K562 (cell line): Measurements from ENCODE around the gene ILF2. TPM values are rescaled to one million over a fixed set of nuclear protein-coding genes. Genes with fewer than 3 reads are reported as not detected.

Source experiments
- ATAC-seq: fragments of 200-7000 bp; cut with Tn5 transposase; 3 replicates; pipeline ENCODE4 v1.9.1; 2020; ENCODE audit warnings: moderate library complexity
- BruUV-seq: library from RNA; stranded (reverse); fragments of 400-500 nt; replicated peaks from 2 replicates; lab custom pipeline; 2021; lab: Mats Ljungman, UMichigan
- CTCF ChIA-PET: fragments of 300-600 bp; formaldehyde crosslinking; extraction: SDS; loops from one replicate; lab custom pipeline; 2021; ENCODE audit warnings: low intra/inter-chr PET ratio; lab: Yijun Ruan, JAX
- POLR2A ChIA-PET: fragments of 300-600, 350-650 bp; sonication (Branson Sonifier 250); formaldehyde crosslinking; extraction: SDS; loops from one replicate; lab custom pipeline; 2021; ENCODE audit warnings: antibody characterized with exemption, inconsistent platforms; lab: Yijun Ruan, JAX
- DNase-seq, 4 experiments: peaks; one replicate each; pipeline versions ENCODE4 v3.0.0 to v3.0.0-alpha.2; 2011 to 2018; ENCODE audit warnings: low spot score in 3 of 4, mixed read lengths in 3 of 4; ENCODE audit errors: extremely low read depth in 1 of 4
- FAIRE-seq: peaks from 2 replicates; lab custom pipeline; 2011; peaks lifted over from hg19 to GRCh38; lab: Jason Lieb, UNC
- H2AFZ ChIP-seq: 2 replicates; pipeline ENCODE4 v1.6.0; 2011; ENCODE audit warnings: low read depth, low read length, control low read depth, inconsistent platforms
- H3K27ac ChIP-seq: fragments of 200-600 bp; 3 replicates; pipeline ENCODE4 v1.8.0; 2011; ENCODE audit warnings: low read depth, mild to moderate bottlenecking, control low read depth, inconsistent platforms, low read length, moderate library complexity, mixed read lengths; ENCODE audit errors: extremely low read depth
- H3K27me3 ChIP-seq, 2 experiments: fragments of 300-600 bp in 1 of 2; 2 replicates in 1 of 2; 3 replicates in 1 of 2; pipeline versions ENCODE4 v1.6.0 to v1.8.0; 2011; ENCODE audit warnings: inconsistent platforms in 2 of 2, low read length in 2 of 2, mild to moderate bottlenecking in 1 of 2, mixed read lengths in 1 of 2, moderate library complexity in 1 of 2; ENCODE audit not compliant: control insufficient read depth in 2 of 2, insufficient read depth in 2 of 2
- H3K36me3 ChIP-seq: fragments of 300-600 bp; 3 replicates; pipeline ENCODE4 v1.8.0; 2011; ENCODE audit warnings: mild to moderate bottlenecking, low read length, inconsistent platforms; ENCODE audit not compliant: control insufficient read depth, insufficient read depth
- H3K4me1 ChIP-seq, 2 experiments: fragments of 200-600 bp in 1 of 2; replicated peaks in 1 of 2; 2 replicates in 1 of 2; 3 replicates in 1 of 2; pipeline versions ENCODE4 v1.5.1 to v1.8.0; 2011; ENCODE audit warnings: inconsistent platforms in 2 of 2, low read length in 2 of 2, mild to moderate bottlenecking in 1 of 2, mixed read lengths in 1 of 2, moderate library complexity in 1 of 2; ENCODE audit not compliant: control insufficient read depth in 2 of 2, insufficient read depth in 2 of 2
- H3K4me2 ChIP-seq: 2 replicates; pipeline ENCODE4 v1.6.1; 2011; ENCODE audit warnings: low read length, control low read depth, inconsistent platforms, mixed read lengths; ENCODE audit not compliant: insufficient read depth
- H3K4me3 ChIP-seq: fragments of 200-600 bp; sonication (generic), shearing (Covaris generic); 2 replicates; pipeline ENCODE4 v1.5.1; 2016; ENCODE audit warnings: control low read depth, inconsistent platforms
- H3K79me2 ChIP-seq: fragments of 200-600 bp; 3 replicates; pipeline ENCODE4 v1.8.0; 2011; ENCODE audit warnings: low read length, inconsistent platforms; ENCODE audit not compliant: control insufficient read depth, insufficient read depth
- H3K9ac ChIP-seq, 2 experiments: 2 replicates each; pipeline versions ENCODE4 v1.6.0 to v1.6.1; 2011; ENCODE audit warnings: low read depth in 2 of 2, low read length in 2 of 2, control low read depth in 1 of 2, inconsistent platforms in 1 of 2, mild to moderate bottlenecking in 1 of 2, mixed read lengths in 1 of 2; ENCODE audit not compliant: insufficient read depth in 1 of 2
- H3K9me1 ChIP-seq: one replicate; pipeline ENCODE4 v1.6.0; 2011; ENCODE audit warnings: inconsistent platforms, mild to moderate bottlenecking, low read length, moderate library complexity; ENCODE audit not compliant: control insufficient read depth, insufficient read depth
- H3K9me3 ChIP-seq: replicated peaks from 2 replicates; pipeline ENCODE4 v1.5.1; 2011; ENCODE audit warnings: low read depth, low read length, inconsistent platforms; ENCODE audit not compliant: control insufficient read depth, insufficient read depth
- H4K20me1 ChIP-seq: replicated peaks from 2 replicates; pipeline ENCODE4 v1.6.1; 2011; ENCODE audit warnings: low read length, inconsistent platforms, mixed read lengths; ENCODE audit not compliant: control insufficient read depth, insufficient read depth
- EGR1 ChIP-seq: fragments of 450-650 bp; conservative IDR thresholded peaks from 2 replicates; pipeline ENCODE4 v1.6.1; 2017; ENCODE audit warnings: mild to moderate bottlenecking
- NELFE ChIP-seq: IDR thresholded peaks from 2 replicates; pipeline ENCODE4 v1.6.1; 2011; ENCODE audit warnings: mild to moderate bottlenecking; ENCODE audit not compliant: insufficient read depth, insufficient read length
- NR1H2 ChIP-seq: sonication (generic); formaldehyde crosslinking; IDR thresholded peaks from 2 replicates; pipeline ENCODE4 v1.4.0; 2020; ENCODE audit warnings: mild to moderate bottlenecking, missing genetic modification reagents
- PHF8 ChIP-seq: fragments of 200-600 bp; sonication (generic); IDR thresholded peaks from 2 replicates; pipeline ENCODE4 v1.6.1; 2012; ENCODE audit warnings: mixed run types, mild to moderate bottlenecking, inconsistent platforms, low read length, moderate library complexity, borderline replicate concordance
- RFX1 ChIP-seq: fragments of 450-650 bp; IDR thresholded peaks from 2 replicates; pipeline ENCODE4 v1.6.1; 2016; ENCODE audit warnings: mild to moderate bottlenecking, moderate library complexity
- RFX7 ChIP-seq: fragments of 250-450 bp; sonication (Bioruptor Pico); IDR thresholded peaks from 2 replicates; pipeline ENCODE4 v1.5.1; 2021; ENCODE audit warnings: mild to moderate bottlenecking
- SRSF3 ChIP-seq: fragments of 200-400 bp; formaldehyde crosslinking; IDR thresholded peaks from 2 replicates; pipeline ENCODE4 v1.6.1; 2016; ENCODE audit warnings: mild to moderate bottlenecking, low read length, moderate library complexity; ENCODE audit not compliant: insufficient read depth
- ZBTB8A ChIP-seq: fragments of 450-650 bp; IDR thresholded peaks from 2 replicates; pipeline ENCODE4 v1.6.1; 2018; ENCODE audit warnings: mild to moderate bottlenecking, moderate library complexity; ENCODE audit not compliant: partially characterized antibody
- ZNF23 ChIP-seq: fragments of 250-450 bp; sonication (Bioruptor Pico); IDR thresholded peaks from 2 replicates; pipeline ENCODE4 v1.4.0; 2020; ENCODE audit warnings: mild to moderate bottlenecking
- ZNF311 ChIP-seq: fragments of 250-450 bp; sonication (Bioruptor Pico); IDR thresholded peaks from 2 replicates; pipeline ENCODE4 v1.4.0; 2020; ENCODE audit warnings: mild to moderate bottlenecking, moderate library complexity
- ZNF780A ChIP-seq: fragments of 250-450 bp; sonication (Bioruptor Pico); IDR thresholded peaks from 2 replicates; pipeline ENCODE4 v1.5.0; 2021; ENCODE audit warnings: mild to moderate bottlenecking
- WGBS: fragments of 100-300 bp; shearing (Covaris generic); methylation state at CpG from one replicate; pipeline ENCODE4 v1.1.6; 2016; ENCODE audit warnings: low coverage, mixed read lengths; ENCODE audit not compliant: insufficient coverage; ENCODE audit errors: missing lambda C conversion rate; 5-methylcytosine and 5-hydroxymethylcytosine counted together
- in situ Hi-C: fragments of 300-500 bp; cut with MboI; formaldehyde crosslinking; loops from 4 replicates; pipeline ENCODE4 v1.15.0; 2018; ENCODE audit warnings: inconsistent platforms, mixed read lengths
- intact Hi-C: fragments of 100-400 bp; cut with micrococcal nuclease; formaldehyde crosslinking; loops from 2 replicates; pipeline ENCODE4 v1.14.2; 2022
- polyA plus RNA-seq, 8 experiments: library from polyadenylated mRNA; depleted of rRNA in 4 of 8; stranded (reverse) in 5 of 8; unstranded in 3 of 8; fragments of >200 nt; fragmentation: Nextera tagmentation in 2 of 8; fragmentation: Illumina TruSeq in 1 of 8; extraction: Ambion mirVana in 2 of 8; extraction: Trizol in 1 of 8; gene quantifications; 2 replicates each; pipeline versions ENCODE4 v1.2.1 to v1.2.3, GENCODE V29; 2011 to 2014; ENCODE audit warnings: inconsistent platforms in 1 of 8, missing spikeins in 1 of 8
- total RNA-seq, 7 experiments: library from RNA; depleted of rRNA in 6 of 7; stranded (reverse); fragments of >200 nt in 6 of 7; fragmentation: Illumina TruSeq in 2 of 7; extraction: Trizol in 2 of 7; gene quantifications; 2 replicates each; pipeline versions ENCODE4 v1.2.1 to v1.2.3, GENCODE V29; 2011 to 2021; ENCODE audit warnings: low replicate concordance in 1 of 7
- TF ChIP-seq, protein P1 (sequence below): fragments of 450-650 bp; IDR thresholded peaks from 2 replicates; pipeline ENCODE4 v1.6.1; 2017; ENCODE audit warnings: mild to moderate bottlenecking, moderate library complexity
- TF ChIP-seq, protein P2 (sequence below), 3 experiments: fragments of 200-800 bp in 1 of 3; sonication (Bioruptor generic) in 1 of 3; sonication (generic) in 1 of 3; formaldehyde crosslinking in 1 of 3; IDR thresholded peaks; 2 replicates each; pipeline versions ENCODE4 v1.6.1 to v1.8.0; 2016 to 2022; ENCODE audit warnings: mild to moderate bottlenecking in 2 of 3, missing compliant biosample characterization in 2 of 3, missing genetic modification characterization in 2 of 3, missing genetic modification reagents in 1 of 3
- TF ChIP-seq, protein P3 (sequence below): fragments of 250-450 bp; sonication (Bioruptor Pico); IDR thresholded peaks from 2 replicates; pipeline ENCODE4 v1.8.0; 2021; ENCODE audit warnings: moderate library complexity, mild to moderate bottlenecking, inconsistent platforms
- TF ChIP-seq, protein P4 (sequence below): sonication (generic); formaldehyde crosslinking; IDR thresholded peaks from 2 replicates; pipeline ENCODE4 v1.9.0; 2022; ENCODE audit warnings: mild to moderate bottlenecking, missing genetic modification reagents
- TF ChIP-seq, protein P5 (sequence below): fragments of 250-450 bp; sonication (Bioruptor Pico); IDR thresholded peaks from 2 replicates; pipeline ENCODE4 v1.4.0; 2020; ENCODE audit warnings: mild to moderate bottlenecking, moderate library complexity, borderline replicate concordance
- TF ChIP-seq, protein P6 (sequence below): fragments of 450-650 bp; IDR thresholded peaks from 2 replicates; pipeline ENCODE4 v1.6.1; 2016

Gene ILF2
- total and polyA plus RNA-seq, 9 of the 15 experiments (the other 6 are each of a cell fraction or from before 2014, with no cell fraction given) = 282 to 726 (median 474) TPM

DNA sequence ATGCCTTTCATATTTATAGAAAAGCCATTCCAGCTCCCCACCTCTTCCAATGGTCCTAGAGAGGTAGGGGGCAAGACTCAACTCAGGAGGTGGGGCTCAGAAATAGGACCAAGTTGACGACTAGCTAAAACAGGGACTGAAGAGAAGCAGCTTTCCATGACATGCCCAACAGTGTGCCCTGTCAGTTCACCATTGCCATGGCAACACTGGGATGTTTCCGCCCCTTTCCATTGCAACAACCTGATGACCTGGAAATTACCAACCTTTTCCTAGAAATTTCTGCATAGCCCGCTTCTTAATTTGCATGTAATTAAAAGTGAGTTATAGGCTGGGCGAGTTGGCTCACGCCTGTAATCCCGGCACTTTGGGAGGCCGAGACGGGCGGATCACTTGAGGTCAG is 34.7 kb upstream of the ILF2 start:
- no peak overlapping the region for H3K27ac ChIP-seq
- no peaks in the 10 kb centered on the region for H3K9me3 ChIP-seq
- intact Hi-C loops = no loop called here
- WGBS = 65% methylated on average over 9 of the region's 9 CpGs
- no peak for DNase-seq
- ChIA-PET POLR2A (no interaction called here), CTCF (no interaction called here)
- H2AFZ ChIP-seq = no peak overlapping the region
- ATAC-seq = no peak
- H3K4me1 ChIP-seq = peaks cover 0 to 10% of the 10 kb centered on the region in 2 experiments; a peak in 3 of 5 replicates
- no peak for FAIRE-seq
- H3K36me3 ChIP-seq = no peaks in the 10 kb centered on the region
- no peak overlapping the region for H3K9ac ChIP-seq
- no peak overlapping the region for H3K4me2 ChIP-seq
- H3K27me3 ChIP-seq = no peaks in the 10 kb centered on the region
- no TSS peak for BruUV-seq
- no peaks in the 10 kb centered on the region for H3K79me2 ChIP-seq
- in situ Hi-C loops = no loop called here
- H3K4me3 ChIP-seq = no peak overlapping the region
- no peaks in the 10 kb centered on the region for H3K9me1 ChIP-seq
- H4K20me1 ChIP-seq = no peaks in the 10 kb centered on the region
- TF ChIP-seq ZNF311 (CRISPR knock-in tag) (no peak), SRSF3 (no peak), NELFE (no peak), ZBTB8A (no peak), PHF8 (no peak), ZNF780A (no peak), EGR1 (no peak), ZNF23 (CRISPR knock-in tag) (no peak), NR1H2 (CRISPR knock-in tag) (no peak), RFX1 (peak; percentile 83), RFX7 (no peak)
- TF ChIP-seq, protein P1, sequence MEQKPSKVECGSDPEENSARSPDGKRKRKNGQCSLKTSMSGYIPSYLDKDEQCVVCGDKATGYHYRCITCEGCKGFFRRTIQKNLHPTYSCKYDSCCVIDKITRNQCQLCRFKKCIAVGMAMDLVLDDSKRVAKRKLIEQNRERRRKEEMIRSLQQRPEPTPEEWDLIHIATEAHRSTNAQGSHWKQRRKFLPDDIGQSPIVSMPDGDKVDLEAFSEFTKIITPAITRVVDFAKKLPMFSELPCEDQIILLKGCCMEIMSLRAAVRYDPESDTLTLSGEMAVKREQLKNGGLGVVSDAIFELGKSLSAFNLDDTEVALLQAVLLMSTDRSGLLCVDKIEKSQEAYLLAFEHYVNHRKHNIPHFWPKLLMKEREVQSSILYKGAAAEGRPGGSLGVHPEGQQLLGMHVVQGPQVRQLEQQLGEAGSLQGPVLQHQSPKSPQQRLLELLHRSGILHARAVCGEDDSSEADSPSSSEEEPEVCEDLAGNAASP = no peak
- TF ChIP-seq, protein P2, sequence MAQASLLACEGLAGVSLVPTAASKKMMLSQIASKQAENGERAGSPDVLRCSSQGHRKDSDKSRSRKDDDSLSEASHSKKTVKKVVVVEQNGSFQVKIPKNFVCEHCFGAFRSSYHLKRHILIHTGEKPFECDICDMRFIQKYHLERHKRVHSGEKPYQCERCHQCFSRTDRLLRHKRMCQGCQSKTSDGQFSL (CRISPR knock-in tag; IDR thresholded peaks at IDR 0.05) = no peak
- TF ChIP-seq, protein P2 (tag; IDR thresholded peaks at IDR 0.05) = no peak
- TF ChIP-seq, protein P3, sequence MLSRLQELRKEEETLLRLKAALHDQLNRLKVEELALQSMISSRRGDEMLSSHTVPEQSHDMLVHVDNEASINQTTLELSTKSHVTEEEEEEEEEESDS = no peak
- TF ChIP-seq, protein P4, sequence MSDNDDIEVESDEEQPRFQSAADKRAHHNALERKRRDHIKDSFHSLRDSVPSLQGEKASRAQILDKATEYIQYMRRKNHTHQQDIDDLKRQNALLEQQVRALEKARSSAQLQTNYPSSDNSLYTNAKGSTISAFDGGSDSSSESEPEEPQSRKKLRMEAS (CRISPR knock-in tag) = no peak
- TF ChIP-seq, protein P5, sequence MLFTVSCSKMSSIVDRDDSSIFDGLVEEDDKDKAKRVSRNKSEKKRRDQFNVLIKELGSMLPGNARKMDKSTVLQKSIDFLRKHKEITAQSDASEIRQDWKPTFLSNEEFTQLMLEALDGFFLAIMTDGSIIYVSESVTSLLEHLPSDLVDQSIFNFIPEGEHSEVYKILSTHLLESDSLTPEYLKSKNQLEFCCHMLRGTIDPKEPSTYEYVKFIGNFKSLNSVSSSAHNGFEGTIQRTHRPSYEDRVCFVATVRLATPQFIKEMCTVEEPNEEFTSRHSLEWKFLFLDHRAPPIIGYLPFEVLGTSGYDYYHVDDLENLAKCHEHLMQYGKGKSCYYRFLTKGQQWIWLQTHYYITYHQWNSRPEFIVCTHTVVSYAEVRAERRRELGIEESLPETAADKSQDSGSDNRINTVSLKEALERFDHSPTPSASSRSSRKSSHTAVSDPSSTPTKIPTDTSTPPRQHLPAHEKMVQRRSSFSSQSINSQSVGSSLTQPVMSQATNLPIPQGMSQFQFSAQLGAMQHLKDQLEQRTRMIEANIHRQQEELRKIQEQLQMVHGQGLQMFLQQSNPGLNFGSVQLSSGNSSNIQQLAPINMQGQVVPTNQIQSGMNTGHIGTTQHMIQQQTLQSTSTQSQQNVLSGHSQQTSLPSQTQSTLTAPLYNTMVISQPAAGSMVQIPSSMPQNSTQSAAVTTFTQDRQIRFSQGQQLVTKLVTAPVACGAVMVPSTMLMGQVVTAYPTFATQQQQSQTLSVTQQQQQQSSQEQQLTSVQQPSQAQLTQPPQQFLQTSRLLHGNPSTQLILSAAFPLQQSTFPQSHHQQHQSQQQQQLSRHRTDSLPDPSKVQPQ (CRISPR knock-in tag) = no peak
- TF ChIP-seq, protein P6, sequence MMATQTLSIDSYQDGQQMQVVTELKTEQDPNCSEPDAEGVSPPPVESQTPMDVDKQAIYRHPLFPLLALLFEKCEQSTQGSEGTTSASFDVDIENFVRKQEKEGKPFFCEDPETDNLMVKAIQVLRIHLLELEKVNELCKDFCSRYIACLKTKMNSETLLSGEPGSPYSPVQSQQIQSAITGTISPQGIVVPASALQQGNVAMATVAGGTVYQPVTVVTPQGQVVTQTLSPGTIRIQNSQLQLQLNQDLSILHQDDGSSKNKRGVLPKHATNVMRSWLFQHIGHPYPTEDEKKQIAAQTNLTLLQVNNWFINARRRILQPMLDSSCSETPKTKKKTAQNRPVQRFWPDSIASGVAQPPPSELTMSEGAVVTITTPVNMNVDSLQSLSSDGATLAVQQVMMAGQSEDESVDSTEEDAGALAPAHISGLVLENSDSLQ = peak; percentile 62; the same call in 1 of the 2 replicates
